SK-N-SH treated with all-trans-retinoic acid at 6 μM for 48 hours (cell line): ENCODE measurements around the gene BNC2.

Source experiments
- ATAC-seq: fragments of 200-7000 bp; cut with Tn5 transposase; 3 replicates; pipeline ENCODE4 v1.9.1; 2020; ENCODE audit warnings: mild to moderate bottlenecking, moderate library complexity
- BACH2 ChIP-seq: fragments of 250-450 bp; sonication (Bioruptor Pico); IDR thresholded peaks from 2 replicates; pipeline ENCODE4 v1.9.0; 2021; ENCODE audit warnings: mild to moderate bottlenecking, borderline replicate concordance
- CSDC2 ChIP-seq: fragments of 250-450 bp; sonication (Bioruptor Pico); IDR thresholded peaks from 2 replicates; pipeline ENCODE4 v1.5.0; 2020; ENCODE audit warnings: mild to moderate bottlenecking, moderate library complexity
- ESRRG ChIP-seq: fragments of 250-450 bp; sonication (Bioruptor Pico); IDR thresholded peaks from 2 replicates; pipeline ENCODE4 v1.6.1; 2021; ENCODE audit warnings: mild to moderate bottlenecking
- GLIS3 ChIP-seq: fragments of 250-450 bp; sonication (Bioruptor Pico); IDR thresholded peaks from 2 replicates; pipeline ENCODE4 v1.5.0; 2020; ENCODE audit warnings: mild to moderate bottlenecking, moderate library complexity
- ISL1 ChIP-seq: fragments of 250-450 bp; sonication (Bioruptor Pico); IDR thresholded peaks from 2 replicates; pipeline ENCODE4 v2.1.2; 2022; ENCODE audit warnings: mild to moderate bottlenecking, moderate library complexity
- PPARA ChIP-seq: fragments of 250-450 bp; sonication (Bioruptor Pico); IDR thresholded peaks from 2 replicates; pipeline ENCODE4 v1.5.0; 2020; ENCODE audit warnings: mild to moderate bottlenecking, borderline replicate concordance
- RARB ChIP-seq: fragments of 250-450 bp; sonication (Bioruptor Pico); IDR thresholded peaks from 2 replicates; pipeline ENCODE4 v1.8.0; 2021; ENCODE audit warnings: mild to moderate bottlenecking, moderate library complexity
- SNAI2 ChIP-seq: fragments of 250-450 bp; sonication (Bioruptor Pico); IDR thresholded peaks from 2 replicates; pipeline ENCODE4 v1.5.0; 2020; ENCODE audit warnings: mild to moderate bottlenecking, moderate library complexity
- TCF4 ChIP-seq: fragments of 250-450 bp; sonication (Bioruptor Pico); IDR thresholded peaks from 2 replicates; pipeline ENCODE4 v1.8.0; 2021; ENCODE audit warnings: mild to moderate bottlenecking, moderate library complexity, borderline replicate concordance
- TOX ChIP-seq: fragments of 250-450 bp; sonication (Bioruptor Pico); IDR thresholded peaks from 2 replicates; pipeline ENCODE4 v1.8.0; 2021; ENCODE audit warnings: mild to moderate bottlenecking, moderate library complexity, borderline replicate concordance
- ZC3H10 ChIP-seq: fragments of 250-450 bp; sonication (Bioruptor Pico); IDR thresholded peaks from 2 replicates; pipeline ENCODE4 v1.5.1; 2021; ENCODE audit warnings: mild to moderate bottlenecking, moderate library complexity
- ZFP3 ChIP-seq: fragments of 250-450 bp; sonication (Bioruptor Pico); IDR thresholded peaks from 2 replicates; pipeline ENCODE4 v1.5.0; 2020; ENCODE audit warnings: mild to moderate bottlenecking, moderate library complexity
- ZFP30 ChIP-seq: fragments of 450-650 bp; formaldehyde crosslinking; IDR thresholded peaks from 2 replicates; pipeline ENCODE4 v1.5.0; 2022; ENCODE audit warnings: mild to moderate bottlenecking, moderate library complexity
- ZNF565 ChIP-seq: fragments of 450-650 bp; formaldehyde crosslinking; conservative IDR thresholded peaks from 2 replicates; pipeline ENCODE4 v1.5.0; 2020; ENCODE audit warnings: low read depth, mild to moderate bottlenecking, moderate library complexity
- ZNF70 ChIP-seq: fragments of 450-650 bp; formaldehyde crosslinking; IDR thresholded peaks from 2 replicates; pipeline ENCODE4 v1.5.0; 2020; ENCODE audit warnings: mild to moderate bottlenecking, moderate library complexity
- ZNF8 ChIP-seq: fragments of 450-650 bp; formaldehyde crosslinking; IDR thresholded peaks from 2 replicates; pipeline ENCODE4 v1.5.0; 2020; ENCODE audit warnings: mild to moderate bottlenecking, moderate library complexity
- TF ChIP-seq, protein P1 (sequence below): fragments of 250-450 bp; sonication (Bioruptor Pico); IDR thresholded peaks from 2 replicates; pipeline ENCODE4 v1.5.0; 2020; ENCODE audit warnings: mild to moderate bottlenecking, moderate library complexity
- TF ChIP-seq, protein P2 (sequence below): fragments of 250-450 bp; sonication (Bioruptor Pico); IDR thresholded peaks from 2 replicates; pipeline ENCODE4 v1.5.1; 2021; ENCODE audit warnings: mild to moderate bottlenecking, moderate library complexity
- TF ChIP-seq, protein P3 (sequence below): fragments of 250-450 bp; sonication (Bioruptor Pico); IDR thresholded peaks from 2 replicates; pipeline ENCODE4 v1.8.0; 2020; ENCODE audit warnings: mild to moderate bottlenecking, moderate library complexity, borderline replicate concordance
- TF ChIP-seq, protein P4 (sequence below): fragments of 250-450 bp; sonication (Bioruptor Pico); IDR thresholded peaks from 2 replicates; pipeline ENCODE4 v1.8.0; 2021; ENCODE audit warnings: low read depth, mild to moderate bottlenecking, moderate library complexity, borderline replicate concordance
- TF ChIP-seq, protein P5 (sequence below): fragments of 250-450 bp; sonication (Bioruptor Pico); IDR thresholded peaks from 2 replicates; pipeline ENCODE4 v1.5.1; 2020; ENCODE audit warnings: low read depth, mild to moderate bottlenecking, moderate library complexity

The BNC2 gene

DNA sequence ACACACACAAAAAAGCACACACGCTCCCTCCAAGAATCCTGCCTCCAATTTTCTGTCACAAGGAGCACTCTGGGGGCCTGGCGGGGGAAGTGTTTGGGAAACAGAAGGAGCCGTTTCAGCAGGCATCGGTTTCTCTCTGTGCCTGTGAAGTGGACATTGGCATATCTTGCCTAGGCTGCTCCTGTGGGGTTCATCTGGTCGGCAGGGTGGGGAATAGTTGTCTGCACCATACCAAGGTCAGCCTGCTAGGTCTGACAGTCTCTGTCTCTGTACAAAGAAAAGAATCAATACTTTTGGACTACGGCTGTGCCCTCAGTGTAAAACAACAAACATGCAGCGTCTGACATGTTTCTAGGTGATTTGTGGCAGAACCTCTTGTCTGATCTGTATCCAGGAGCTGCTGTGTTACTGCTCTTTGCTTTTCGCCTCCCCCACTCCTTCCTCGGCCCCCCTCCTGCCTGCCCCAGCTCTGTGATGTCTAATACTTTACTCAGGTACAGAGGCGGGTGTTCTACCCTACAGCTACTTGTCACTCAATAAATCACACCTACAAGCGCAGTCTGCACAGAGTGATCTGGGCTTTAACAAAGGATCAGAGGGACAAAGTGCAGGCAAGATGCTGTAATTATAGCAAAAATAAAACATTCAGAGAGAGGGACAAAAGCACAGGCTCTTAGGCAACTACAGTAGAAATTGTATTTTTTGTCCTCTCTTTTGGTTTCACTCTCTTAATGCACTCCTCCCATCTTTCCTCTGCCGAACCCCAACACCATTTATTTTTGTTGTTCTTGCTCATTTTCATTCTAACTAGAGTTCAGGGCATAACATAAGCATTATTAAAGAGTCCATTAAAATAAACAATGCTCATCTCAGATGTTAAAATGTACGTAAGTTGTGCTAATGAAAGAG is 216.7 kb downstream of the BNC2 start:
- peak; percentile 75 for ATAC-seq
- no peak for TF ChIP-seq RARB (CRISPR knock-in tag)
- no peak for TF ChIP-seq SNAI2 (CRISPR knock-in tag)
- TF ChIP-seq ESRRG (CRISPR knock-in tag), result no peak

DNA sequence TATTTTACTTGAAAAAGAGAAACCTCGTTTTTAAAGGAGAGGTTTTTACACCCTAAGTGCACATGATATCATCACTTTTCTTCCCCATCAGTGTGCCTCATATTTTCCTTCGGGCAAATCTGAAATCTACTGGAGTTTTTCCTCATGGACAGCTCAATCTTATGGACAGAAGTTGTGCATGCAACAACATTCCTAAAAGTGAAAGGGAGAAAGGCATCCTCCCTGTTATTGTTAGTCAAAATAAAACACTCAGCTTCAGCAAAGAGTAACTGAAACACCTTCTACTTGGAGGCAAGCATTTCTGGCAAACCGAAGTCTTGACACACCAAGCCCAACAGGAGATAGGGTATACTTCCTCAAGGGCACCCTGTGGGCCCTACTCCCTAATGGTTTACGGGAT is 217.9 kb downstream of the BNC2 start:
- no peak for TF ChIP-seq RARB (CRISPR knock-in tag)
- no peak for TF ChIP-seq TCF4 (CRISPR knock-in tag)
- TF ChIP-seq CSDC2 (CRISPR knock-in tag), result no peak
- no peak for TF ChIP-seq ZFP3 (CRISPR knock-in tag)
- TF ChIP-seq BACH2 (CRISPR knock-in tag), result no peak
- TF ChIP-seq ZC3H10 (CRISPR knock-in tag), result no peak
- TF ChIP-seq, protein P1, sequence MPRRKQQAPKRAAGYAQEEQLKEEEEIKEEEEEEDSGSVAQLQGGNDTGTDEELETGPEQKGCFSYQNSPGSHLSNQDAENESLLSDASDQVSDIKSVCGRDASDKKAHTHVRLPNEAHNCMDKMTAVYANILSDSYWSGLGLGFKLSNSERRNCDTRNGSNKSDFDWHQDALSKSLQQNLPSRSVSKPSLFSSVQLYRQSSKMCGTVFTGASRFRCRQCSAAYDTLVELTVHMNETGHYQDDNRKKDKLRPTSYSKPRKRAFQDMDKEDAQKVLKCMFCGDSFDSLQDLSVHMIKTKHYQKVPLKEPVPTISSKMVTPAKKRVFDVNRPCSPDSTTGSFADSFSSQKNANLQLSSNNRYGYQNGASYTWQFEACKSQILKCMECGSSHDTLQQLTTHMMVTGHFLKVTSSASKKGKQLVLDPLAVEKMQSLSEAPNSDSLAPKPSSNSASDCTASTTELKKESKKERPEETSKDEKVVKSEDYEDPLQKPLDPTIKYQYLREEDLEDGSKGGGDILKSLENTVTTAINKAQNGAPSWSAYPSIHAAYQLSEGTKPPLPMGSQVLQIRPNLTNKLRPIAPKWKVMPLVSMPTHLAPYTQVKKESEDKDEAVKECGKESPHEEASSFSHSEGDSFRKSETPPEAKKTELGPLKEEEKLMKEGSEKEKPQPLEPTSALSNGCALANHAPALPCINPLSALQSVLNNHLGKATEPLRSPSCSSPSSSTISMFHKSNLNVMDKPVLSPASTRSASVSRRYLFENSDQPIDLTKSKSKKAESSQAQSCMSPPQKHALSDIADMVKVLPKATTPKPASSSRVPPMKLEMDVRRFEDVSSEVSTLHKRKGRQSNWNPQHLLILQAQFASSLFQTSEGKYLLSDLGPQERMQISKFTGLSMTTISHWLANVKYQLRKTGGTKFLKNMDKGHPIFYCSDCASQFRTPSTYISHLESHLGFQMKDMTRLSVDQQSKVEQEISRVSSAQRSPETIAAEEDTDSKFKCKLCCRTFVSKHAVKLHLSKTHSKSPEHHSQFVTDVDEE (CRISPR knock-in tag), result no peak
- TF ChIP-seq, protein P2, sequence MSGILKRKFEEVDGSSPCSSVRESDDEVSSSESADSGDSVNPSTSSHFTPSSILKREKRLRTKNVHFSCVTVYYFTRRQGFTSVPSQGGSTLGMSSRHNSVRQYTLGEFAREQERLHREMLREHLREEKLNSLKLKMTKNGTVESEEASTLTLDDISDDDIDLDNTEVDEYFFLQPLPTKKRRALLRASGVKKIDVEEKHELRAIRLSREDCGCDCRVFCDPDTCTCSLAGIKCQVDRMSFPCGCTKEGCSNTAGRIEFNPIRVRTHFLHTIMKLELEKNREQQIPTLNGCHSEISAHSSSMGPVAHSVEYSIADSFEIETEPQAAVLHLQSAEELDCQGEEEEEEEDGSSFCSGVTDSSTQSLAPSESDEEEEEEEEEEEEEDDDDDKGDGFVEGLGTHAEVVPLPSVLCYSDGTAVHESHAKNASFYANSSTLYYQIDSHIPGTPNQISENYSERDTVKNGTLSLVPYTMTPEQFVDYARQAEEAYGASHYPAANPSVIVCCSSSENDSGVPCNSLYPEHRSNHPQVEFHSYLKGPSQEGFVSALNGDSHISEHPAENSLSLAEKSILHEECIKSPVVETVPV (CRISPR knock-in tag), result no peak
- no peak for TF ChIP-seq ZFP30 (CRISPR knock-in tag)
- TF ChIP-seq GLIS3 (CRISPR knock-in tag), result no peak
- no peak for TF ChIP-seq ZNF8 (CRISPR knock-in tag)
- TF ChIP-seq, protein P3, sequence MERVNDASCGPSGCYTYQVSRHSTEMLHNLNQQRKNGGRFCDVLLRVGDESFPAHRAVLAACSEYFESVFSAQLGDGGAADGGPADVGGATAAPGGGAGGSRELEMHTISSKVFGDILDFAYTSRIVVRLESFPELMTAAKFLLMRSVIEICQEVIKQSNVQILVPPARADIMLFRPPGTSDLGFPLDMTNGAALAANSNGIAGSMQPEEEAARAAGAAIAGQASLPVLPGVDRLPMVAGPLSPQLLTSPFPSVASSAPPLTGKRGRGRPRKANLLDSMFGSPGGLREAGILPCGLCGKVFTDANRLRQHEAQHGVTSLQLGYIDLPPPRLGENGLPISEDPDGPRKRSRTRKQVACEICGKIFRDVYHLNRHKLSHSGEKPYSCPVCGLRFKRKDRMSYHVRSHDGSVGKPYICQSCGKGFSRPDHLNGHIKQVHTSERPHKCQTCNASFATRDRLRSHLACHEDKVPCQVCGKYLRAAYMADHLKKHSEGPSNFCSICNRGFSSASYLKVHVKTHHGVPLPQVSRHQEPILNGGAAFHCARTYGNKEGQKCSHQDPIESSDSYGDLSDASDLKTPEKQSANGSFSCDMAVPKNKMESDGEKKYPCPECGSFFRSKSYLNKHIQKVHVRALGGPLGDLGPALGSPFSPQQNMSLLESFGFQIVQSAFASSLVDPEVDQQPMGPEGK, result no peak
- TF ChIP-seq ISL1 (CRISPR knock-in tag), result no peak
- TF ChIP-seq PPARA (CRISPR knock-in tag), result no peak
- TF ChIP-seq, protein P4, sequence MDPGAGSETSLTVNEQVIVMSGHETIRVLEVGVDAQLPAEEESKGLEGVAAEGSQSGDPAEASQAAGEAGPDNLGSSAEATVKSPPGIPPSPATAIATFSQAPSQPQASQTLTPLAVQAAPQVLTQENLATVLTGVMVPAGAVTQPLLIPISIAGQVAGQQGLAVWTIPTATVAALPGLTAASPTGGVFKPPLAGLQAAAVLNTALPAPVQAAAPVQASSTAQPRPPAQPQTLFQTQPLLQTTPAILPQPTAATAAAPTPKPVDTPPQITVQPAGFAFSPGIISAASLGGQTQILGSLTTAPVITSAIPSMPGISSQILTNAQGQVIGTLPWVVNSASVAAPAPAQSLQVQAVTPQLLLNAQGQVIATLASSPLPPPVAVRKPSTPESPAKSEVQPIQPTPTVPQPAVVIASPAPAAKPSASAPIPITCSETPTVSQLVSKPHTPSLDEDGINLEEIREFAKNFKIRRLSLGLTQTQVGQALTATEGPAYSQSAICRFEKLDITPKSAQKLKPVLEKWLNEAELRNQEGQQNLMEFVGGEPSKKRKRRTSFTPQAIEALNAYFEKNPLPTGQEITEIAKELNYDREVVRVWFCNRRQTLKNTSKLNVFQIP (CRISPR knock-in tag), result no peak
- TF ChIP-seq TOX (CRISPR knock-in tag), result no peak
- no peak for TF ChIP-seq ZNF70 (CRISPR knock-in tag)
- TF ChIP-seq ZNF565 (CRISPR knock-in tag), result no peak
- TF ChIP-seq, protein P5, sequence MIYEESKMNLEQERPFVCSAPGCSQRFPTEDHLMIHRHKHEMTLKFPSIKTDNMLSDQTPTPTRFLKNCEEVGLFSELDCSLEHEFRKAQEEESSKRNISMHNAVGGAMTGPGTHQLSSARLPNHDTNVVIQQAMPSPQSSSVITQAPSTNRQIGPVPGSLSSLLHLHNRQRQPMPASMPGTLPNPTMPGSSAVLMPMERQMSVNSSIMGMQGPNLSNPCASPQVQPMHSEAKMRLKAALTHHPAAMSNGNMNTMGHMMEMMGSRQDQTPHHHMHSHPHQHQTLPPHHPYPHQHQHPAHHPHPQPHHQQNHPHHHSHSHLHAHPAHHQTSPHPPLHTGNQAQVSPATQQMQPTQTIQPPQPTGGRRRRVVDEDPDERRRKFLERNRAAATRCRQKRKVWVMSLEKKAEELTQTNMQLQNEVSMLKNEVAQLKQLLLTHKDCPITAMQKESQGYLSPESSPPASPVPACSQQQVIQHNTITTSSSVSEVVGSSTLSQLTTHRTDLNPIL (CRISPR knock-in tag), result no peak
- ATAC-seq, result no peak; the same call in 2 of the 3 replicates

DNA sequence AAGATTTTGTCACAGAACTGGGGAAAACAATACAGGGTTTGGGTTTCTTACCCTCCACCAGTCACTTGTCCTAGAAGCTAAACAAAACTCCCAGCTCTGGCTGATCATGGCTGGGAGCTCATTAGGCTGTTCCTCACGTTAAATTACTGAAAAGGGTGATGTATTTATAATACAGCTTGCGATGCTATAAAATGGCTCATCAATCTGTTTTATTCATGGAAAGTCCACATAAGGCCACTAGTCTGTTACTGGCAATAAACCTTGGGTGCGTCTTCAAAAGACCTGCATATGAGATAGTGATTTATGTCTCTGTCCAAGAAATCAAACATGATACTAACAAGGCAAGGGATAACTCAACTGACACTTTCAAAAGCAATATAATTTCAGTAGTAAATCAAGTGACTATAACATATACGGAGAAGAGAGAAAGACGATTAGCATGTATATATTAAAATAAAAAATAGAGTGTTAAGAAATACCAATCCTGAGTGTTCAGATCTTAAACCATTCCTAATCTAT is 219.0 kb downstream of the BNC2 start:
- ATAC-seq, result no peak
- TF ChIP-seq BACH2 (CRISPR knock-in tag) (no peak), ZFP30 (CRISPR knock-in tag) (no peak), ZFP3 (CRISPR knock-in tag) (no peak), GLIS3 (CRISPR knock-in tag) (no peak), TOX (CRISPR knock-in tag) (no peak), RARB (CRISPR knock-in tag) (no peak), ZNF565 (CRISPR knock-in tag) (no peak), ESRRG (CRISPR knock-in tag) (no peak), TCF4 (CRISPR knock-in tag) (no peak), ISL1 (CRISPR knock-in tag) (no peak), CSDC2 (CRISPR knock-in tag) (no peak), ZNF70 (CRISPR knock-in tag) (no peak), ZNF8 (CRISPR knock-in tag) (no peak)
- TF ChIP-seq, protein P1 (CRISPR knock-in tag), result no peak
- TF ChIP-seq, protein P3, result no peak
